ENCODE results near the gene CSRP1.
"Not testable (repeated sequence)": the region's sequence is repeated elsewhere in the genome, so short reads cannot be mapped to it uniquely, and the experiment has no call there.

The CSRP1 gene

DNA sequence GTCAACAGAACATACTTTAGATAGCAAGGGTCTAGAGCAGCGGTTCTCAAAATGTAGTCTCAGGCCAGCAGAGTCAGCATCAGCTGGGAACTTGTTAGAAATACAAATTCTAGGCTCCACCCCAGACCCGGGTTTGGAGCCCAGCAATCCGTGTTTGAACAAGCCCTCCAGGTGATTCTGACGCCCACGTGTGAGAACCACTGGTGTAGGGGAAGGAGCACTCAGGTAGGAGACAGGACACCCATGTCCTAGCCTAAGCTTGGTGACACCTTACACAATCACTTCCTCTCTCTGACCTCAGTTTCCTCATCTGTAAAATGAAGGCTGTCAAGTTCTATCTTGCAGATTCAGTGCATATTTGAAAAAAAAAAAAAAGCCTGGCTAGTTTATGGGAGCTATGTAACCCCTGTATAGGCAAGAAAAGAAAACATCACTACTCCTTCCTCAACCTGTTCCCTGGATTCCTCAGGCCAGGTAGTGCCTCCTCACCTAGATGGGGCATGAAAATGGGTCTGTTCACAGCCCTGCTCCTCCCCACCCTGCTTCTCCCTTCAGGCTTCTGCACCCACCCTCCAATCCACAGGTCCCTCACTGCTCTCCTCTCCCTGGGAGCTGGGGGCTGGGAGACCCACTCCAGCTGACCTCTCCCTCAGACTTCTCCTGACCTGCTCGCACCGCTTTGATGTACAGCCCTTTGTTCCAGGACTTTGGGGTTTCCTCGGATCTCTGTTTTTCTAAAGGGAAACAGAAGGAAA lies 30.8 kb downstream of the CSRP1 start:
- DNase-seq, result no peak

DNA sequence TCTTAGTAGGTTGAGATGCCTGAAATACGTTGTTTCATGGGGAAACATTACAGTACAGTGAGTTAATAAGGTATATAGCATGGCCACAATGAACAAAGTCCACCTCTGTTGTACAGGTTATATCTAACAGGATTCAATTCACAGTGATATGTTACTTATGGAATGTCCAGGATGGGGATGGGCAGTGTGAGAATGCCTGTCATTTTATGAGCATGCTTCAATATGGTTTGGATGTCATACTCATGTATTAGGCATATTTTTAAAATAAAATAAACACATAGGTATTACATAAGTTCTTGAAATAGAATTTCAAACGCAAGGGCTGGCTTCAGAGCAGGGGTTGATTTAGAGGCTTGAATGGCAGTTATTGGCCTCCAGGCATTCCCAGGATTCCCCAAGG lies 31.8 kb downstream of the CSRP1 start:
- DNase-seq, result no peak

DNA sequence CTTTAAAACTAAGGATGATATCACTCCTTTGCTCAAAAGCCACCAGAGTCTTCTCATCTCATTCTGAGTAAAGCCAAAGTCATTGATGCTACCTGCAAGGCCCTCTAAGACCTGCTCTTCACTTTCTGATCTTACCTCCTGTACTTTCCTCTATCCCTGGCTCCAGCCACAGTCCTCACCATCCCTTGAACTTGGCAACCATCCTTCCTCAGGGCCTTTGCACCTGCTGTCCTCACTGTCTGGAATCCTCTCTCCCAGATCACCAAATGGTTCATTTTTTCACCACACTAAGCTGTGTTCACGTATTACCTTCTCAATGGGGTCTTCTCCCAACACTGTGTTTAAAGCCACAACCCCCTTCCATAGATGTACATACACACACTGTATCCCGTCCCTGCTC lies 33.6 kb downstream of the CSRP1 start:
- no peak for DNase-seq

DNA sequence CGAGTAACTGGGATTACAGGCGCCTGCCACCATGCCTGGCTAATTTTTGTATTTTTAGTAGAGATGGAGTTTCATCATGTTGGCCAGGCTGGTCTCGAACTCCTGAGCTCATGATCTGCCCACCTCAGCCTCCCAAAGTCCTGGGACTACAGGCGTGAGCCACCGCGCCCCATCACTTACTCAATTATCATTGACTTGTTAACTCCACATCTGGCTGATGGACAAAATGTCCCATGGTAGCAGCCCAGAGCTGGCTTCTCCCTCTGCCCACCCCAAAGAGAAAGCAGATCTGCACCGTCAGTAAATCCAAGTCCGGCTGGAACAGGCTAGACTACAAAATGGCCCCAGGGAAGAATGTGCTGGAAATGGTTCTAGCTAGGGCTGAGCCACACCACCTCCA lies 34.6 kb downstream of the CSRP1 start:
- DNase-seq, result not testable (repeated sequence)

DNA sequence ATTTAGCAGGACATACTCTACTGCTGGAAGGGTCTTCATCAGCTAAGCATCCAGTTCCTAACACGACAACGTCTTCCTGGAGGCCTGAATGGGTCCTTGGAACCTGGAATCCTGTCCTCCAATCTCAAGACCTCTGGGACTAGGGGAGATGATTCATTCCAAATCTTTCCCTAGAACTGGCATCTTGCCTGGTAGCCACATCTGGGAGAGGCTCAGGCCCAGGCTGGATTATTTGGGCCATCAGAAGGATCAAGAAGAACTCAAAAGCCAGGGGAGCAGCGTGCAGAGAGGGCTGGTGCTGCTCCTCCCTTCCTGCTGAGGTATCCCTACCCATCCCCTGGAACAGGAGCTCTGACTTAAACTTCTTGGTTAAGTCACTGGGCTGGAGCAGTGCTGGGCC lies 35.2 kb downstream of the CSRP1 start:
- DNase-seq, result no peak

DNA sequence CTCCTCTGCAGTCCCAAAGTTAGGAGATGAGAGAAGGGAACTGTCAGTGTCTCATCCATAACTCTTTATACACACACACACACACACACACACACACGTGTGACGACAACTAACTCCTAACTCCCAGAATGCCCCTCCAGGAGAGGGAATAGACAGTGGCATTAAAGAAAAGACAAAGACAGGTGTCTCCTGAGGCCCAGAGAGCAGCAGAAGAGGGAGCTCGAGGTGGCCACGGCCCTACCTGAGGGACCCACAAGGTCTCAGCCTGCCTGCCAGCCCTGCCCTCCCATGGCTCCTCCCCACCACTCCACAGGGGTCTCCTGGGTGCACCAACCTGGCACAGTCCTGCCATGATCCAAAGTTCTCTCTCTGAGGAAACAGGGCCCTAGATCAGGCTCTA lies 36.3 kb downstream of the CSRP1 start:
- DNase-seq, result no peak

DNA sequence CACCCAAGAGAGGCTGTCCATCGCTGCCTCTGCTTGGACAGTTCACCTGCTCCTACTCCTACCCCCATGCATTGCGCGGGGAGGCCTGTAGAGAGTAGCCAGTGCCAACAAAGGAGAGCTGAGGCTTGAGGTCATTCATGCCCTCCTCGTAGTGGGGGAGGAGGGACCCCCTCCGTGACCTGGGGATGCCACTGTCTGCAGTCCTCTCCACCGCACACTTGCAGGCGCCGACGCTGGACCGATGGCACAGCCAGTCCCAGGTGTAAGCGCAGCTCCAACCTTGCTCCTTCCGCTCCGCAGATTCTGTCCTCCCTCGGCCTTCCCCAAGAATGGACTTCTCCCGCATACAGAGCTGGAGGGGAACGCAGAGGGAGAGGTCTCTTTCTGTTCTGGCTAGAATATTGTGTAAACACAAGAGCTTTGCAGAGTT lies 37.3 kb downstream of the CSRP1 start:
- DNase-seq, result no peak

DNA sequence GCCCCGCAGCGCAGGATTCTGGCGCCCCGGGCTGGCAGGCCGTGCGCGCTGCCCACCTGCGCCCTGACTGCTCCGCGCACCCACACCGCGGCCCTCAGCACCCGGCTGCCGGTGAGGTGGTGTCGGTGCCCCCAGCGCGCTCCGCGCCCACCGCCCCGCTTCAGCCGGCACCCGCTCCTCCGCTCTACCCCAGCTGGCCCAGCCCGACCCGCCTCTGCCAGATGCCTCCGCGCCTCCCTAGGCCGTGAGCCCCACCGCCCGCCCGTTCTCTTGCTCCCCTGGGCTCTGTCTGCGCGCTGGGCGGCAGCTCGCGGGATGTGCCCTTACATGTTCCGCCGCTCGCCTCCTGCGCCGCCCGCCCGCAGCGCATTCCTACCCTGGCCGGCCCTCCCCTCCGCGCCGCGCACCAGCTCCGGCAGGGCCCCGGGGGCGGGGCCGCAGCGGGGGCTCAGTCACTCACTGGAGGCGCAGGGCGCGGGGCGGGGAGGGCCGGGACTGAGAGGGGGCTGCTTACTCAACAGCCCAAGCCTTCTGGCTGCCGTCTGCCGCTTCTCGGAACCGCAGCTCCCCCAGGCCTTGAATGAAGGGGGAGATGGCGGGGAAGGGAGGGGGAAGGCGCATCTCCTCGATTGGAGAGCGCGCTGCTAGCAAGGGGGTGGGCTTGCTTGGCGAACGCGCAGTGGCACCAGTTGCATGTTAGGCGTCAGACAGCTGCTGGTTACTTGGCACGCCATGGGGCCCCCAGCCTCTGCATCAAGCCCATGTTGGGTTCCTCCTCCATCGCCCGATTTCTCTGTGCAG lies 37.9 kb downstream of the CSRP1 start, which contains the start of gene PHLDA3:
Gene PHLDA3 (minus strand): TSS at position 345 of the 801 bp plus-strand sequence. CDS start 402 bp downstream, outside the sequence.
- peak; percentile 23 to 40 for DNase-seq

DNA sequence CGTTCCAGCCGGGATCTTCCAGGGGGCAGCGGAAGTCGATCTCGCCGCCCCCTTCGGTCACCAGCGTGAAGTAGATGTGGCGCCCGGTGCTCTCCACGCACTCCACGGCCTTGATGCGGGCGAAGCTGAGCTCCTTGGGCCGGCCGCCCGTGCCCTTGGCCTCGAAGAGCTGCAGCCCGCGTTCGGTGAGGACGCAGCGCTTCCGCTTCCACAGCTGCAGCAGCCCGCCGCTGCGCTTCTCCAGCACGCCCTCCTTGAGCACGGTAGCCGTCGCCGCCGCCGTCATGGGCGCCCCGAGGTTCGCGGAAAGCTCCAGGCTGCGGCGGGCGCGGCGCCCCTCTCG lies 38.5 kb downstream of the CSRP1 start:
- DNase-seq, result no peak

DNA sequence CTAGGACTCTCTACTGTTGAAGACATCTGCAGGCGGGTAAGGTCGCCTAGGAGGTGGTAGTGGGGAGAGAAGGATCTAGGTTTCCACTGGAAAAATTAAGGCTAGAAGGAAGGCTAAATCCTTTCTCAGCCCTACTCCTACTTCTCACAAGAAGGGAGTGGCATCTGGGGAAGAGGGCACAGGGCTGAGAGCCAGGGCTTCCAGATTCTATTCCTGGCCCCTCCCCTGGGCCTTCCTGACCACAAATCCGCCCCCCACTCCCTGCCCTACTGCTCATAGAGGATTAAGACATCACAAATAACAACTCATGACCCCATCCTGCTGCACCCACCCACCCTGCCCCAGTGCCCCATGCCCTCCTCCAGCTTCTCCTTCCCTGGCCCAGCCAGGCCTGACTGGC lies 40.4 kb downstream of the CSRP1 start:
- DNase-seq, result no peak

DNA sequence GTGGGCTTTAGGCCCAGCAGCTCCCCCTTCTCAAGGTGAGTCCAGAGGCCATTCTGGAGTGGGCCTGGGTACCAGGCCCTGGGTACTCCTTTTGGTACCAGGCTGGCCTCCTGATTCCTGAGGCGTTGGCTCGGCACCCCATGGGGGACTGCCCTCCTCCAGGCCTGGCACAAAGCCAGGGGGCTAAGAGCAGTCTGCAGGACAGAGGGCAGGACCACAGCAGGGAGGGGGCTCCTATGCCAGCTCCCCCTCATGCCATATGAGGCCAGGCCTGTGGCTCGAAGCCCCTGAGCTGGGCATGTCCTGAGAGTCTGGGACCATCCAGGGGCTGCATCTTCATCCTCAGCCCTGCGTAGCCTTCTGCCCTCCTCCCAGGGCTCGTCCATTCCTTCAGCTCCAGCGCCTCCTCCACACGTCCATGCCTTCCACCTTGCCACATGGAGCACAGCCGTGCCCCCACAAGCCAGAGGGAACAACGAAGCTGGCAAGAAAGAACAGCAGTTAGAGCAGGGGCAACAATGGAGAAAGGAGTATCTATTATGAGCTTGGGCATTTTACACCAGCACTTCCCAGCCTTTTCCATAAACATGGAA lies 41.1 kb downstream of the CSRP1 start:
- no peak for DNase-seq

DNA sequence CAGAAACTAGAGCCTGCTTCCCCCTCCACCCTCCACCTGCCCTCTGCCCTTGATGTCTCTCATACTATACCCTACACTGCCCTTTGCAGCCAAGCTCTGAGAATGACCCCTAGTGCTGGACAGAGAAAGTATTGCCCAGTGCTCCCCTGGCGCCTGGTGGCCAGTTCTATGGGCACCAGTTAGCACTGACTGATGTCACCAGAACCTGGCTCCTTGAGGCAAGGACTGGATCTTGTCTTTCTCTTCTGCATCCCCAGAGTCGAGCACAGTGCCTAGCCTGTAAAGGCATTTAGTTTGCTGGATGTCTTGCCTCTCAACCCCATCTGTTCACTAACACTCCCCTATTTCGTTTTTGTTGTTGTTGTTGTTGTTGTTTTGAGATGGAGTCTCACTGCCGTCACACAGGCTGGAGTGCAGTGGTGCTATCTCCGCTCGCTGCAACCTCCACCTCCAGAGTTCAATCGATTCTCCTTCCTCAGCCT lies 43.8 kb downstream of the CSRP1 start:
- DNase-seq, result no peak

DNA sequence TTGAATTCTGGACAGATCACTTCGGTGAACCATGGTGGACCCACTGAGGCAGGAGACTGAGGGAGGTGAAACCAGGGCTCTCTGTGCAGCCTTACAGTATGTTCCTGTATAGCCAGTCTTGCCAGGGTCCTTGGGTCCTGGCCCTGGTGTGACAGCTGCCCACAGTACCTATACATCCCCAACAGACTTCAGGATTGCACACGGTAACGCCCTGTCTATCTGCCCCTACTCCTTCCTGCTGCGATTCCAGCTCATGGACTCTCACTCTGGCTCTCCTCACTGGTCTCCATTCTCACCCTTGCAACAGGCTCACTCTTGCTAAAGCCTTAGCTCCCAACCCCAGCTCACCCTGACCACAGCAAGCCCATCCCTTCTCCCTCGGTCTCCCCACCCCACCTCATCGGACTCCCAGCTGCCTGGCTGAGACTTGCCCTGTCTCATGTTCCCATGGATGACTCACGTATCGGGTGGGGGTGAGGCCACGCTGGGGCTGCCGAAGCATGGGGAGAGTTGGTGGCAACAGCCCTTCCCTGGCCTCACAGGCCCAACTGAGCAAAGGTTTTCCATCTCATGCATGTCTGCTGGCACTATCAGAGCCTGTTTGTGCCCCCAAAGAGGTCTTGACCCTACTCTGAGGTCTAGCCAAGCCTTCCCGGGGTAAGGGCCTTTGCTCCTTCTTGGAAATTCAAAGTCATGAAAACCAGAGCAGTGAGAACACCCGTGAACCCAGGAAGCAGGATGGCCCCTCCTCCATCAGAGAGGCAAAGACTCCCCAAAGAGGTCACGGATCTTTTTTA lies 45.1 kb downstream of the CSRP1 start:
- DNase-seq, result no peak

DNA sequence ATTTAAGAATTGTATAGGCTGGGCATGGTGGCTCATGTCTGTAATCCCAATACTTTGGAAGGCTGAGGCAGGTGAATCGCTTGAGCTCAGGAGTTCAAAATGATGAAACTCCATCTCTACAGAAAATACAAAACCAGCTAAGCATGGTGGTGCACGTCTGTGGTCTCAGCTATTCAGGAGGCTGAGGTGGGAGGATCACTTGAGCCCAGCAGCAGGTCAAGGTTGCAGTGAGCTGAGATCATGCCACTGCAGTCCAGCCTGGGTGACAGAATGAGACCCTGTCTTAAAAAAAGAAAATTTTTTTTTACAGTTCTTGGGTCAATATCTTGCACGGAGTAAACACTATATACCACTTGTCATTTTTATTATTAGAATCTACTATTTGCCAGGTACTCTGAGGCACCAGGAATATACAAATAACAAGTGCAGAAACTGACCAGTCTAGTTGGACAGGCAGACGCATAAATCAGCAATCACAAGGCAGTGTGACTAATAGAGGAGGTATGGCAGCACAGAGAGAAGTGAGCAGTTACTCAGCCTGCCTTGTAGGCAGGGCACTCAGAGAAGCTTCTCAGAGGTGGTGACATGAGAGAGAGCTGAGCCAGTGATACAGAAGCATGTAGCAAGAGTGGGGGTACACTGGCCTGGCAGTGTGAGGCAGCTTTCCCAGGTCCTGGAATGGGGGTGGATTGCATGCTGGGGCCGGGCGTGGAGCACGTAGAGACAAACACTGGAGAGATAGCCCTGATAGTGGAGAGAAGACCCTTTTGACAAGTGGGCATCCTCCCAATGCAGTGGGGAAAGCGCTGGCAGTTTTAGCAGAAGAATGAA lies 45.9 kb downstream of the CSRP1 start:
- DNase-seq, result no peak

DNA sequence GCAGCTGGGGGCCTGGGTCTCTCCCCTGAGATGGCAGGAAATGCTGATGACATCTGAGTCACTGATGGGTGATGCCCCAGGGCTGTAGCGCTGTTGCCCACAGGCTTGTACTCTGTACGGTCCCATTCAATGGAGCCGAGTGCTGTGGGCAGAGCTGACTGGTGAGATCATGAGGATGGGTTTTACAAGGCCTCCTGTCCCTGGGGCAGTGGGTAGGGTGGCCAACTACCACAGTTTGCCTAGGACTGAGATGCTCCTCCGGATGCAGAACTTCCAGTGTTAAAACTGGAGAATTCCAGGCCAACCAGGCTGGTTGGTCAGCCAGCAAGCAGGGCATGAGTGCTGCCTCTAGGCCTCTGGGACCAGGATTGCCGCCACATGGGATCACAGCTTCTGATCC lies 47.1 kb downstream of the CSRP1 start:
- no peak for DNase-seq

DNA sequence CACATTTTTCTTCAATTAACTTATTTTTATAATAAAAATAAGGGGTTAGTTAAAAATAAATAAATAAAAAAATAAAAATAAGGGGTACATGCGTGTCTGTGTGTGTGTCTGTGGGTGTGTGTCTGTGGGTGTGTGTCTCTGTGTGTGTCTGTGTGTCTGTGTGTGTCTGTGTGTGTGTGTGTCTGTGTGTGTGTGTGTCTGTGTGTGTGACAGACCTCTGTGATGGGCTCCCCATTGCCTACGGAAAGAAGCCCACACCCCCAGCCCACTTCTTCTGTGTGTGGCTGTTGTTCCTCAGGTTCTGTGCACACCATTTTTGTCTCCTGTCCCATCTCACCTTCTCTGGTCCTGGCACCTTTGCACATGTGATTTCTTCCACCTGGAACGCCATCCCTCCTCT lies 47.9 kb downstream of the CSRP1 start:
- DNase-seq, result no peak

DNA sequence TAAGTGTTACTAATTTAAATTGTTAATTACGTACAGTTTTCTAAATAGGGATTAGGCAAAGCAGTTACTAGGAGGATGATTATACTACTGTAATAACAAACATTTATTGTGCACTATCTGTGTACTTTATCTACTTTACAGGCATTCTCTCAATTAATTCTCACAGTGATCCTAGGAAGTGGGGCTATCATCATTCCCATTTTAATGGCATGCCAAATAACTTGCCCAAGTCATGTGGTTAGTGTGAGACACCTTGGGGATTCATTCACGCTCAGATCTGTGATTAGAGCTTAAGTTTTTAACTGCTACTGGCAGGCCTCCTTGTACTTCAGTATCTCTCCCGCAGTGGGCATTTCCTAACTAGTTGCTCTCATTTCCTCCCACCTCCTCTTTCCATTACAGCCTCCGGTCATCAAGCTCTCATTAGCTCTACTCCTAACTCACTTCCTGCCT lies 49.4 kb downstream of the CSRP1 start:
- DNase-seq, result no peak

DNA sequence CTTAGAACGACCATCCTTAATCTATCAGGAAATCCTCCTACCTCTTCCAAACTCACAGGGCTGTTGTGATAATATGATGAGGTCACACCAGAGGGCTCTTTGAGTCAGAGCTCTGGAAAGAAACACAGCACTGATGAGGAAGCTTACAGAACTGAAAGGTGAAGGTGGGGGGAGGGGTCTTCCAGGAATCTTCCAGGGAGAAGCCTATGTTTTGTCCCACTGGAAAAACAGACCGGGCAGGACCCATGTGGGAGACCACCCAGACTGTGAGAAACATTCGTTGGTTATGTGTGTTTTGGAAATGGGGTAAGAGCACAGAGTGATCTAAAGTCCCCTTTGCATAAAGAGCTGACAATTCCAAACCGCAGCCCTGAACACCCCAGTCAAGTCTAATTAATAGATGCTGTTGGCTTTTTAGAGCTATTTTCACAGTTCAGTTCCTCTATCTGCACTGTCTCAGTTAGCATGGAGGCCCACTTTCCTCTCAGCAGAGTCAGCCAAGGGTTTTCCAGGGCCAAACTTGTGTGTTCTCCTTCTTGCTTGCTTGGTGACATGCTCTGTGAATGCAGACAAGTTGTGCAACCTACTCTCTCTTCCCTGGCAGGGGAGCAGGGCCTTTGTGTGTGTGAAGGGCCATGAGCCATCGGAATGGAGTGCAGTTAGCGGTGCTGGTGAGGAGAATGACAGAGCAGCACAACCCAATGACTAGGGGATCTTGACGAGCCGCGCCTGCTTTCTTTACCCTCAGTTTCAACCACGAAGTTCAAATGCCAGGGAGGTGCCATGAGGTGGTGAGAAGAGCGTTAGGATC lies 50.2 kb downstream of the CSRP1 start:
- no peak for DNase-seq

DNA sequence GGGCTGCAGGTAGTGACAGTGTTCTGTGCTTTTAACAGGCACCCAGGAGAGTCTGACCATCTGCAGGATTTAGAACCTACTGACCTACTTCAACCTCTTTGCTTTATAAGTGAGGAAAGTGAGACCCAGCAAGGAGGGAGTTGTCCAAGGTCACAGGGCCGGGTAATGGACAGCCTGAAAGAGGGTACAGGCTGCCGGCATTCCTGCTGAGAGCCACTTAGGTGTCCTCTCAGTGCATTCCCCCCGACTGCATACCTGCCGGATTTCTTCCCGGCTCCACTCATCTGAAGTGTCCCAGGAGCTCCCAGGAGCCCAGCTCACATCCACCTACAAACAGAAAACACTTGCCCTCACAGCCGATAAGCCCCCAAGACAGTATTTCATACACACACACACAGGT lies 51.8 kb downstream of the CSRP1 start:
- DNase-seq, result no peak

DNA sequence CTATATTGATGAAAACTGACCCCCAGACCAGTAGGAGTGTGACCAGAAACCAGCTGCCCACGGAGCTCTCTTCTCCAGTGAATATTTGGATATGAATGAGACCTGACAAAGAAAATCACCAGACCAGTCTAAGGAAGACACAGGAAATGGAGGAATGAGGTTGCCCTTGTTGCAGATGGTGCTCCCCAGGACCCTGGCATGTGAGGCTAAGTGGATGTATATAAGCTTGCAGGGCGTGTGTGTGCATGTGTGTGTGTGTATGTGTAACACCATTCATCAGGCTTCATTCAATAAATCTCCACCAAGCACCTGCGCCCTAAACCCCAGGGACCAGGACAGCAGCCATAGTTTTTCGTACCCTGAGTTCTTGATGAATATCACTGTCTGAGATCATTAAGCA lies 52.3 kb downstream of the CSRP1 start:
- no peak for DNase-seq

DNA sequence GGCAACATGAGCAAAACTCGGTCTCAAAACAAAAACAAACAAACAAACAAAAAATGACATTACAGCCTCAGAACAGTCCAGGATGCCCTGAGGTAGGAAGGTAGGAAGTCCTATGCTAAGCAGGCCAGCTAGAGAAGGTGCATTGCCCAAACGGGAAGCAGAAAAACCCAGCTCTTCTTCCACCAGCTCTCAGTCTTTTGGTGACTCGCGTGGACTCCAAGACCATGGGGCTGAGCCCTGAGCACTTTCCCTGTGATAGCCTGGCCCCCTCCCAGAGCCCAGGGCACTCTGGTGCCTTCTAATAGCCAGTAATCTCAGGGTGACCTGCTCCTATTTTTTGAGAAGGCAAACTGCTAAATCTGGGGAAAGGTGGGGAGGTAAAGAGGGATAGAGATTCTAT lies 54.1 kb downstream of the CSRP1 start:
- DNase-seq, result no peak
